K562 (cell line): ENCODE results near the gene NDUFAF4. TPM values are rescaled to one million over a fixed set of nuclear protein-coding genes. Genes with fewer than 3 reads are reported as not detected.

Source experiments
- ATAC-seq: fragments of 200-7000 bp; cut with Tn5 transposase; 3 replicates; pipeline ENCODE4 v1.9.1; 2020; ENCODE audit warnings: moderate library complexity
- BruUV-seq: library from RNA; stranded (reverse); fragments of 400-500 nt; replicated peaks from 2 replicates; lab custom pipeline; 2021; lab: Mats Ljungman, UMichigan
- CTCF ChIA-PET: fragments of 300-600 bp; formaldehyde crosslinking; extraction: SDS; loops from one replicate; lab custom pipeline; 2021; ENCODE audit warnings: low intra/inter-chr PET ratio; lab: Yijun Ruan, JAX
- POLR2A ChIA-PET: fragments of 300-600, 350-650 bp; sonication (Branson Sonifier 250); formaldehyde crosslinking; extraction: SDS; loops from one replicate; lab custom pipeline; 2021; ENCODE audit warnings: antibody characterized with exemption, inconsistent platforms; lab: Yijun Ruan, JAX
- DNase-seq, 4 experiments: peaks; one replicate each; pipeline versions ENCODE4 v3.0.0 to v3.0.0-alpha.2; 2011 to 2018; ENCODE audit warnings: low spot score in 3 of 4, mixed read lengths in 3 of 4; ENCODE audit errors: extremely low read depth in 1 of 4
- FAIRE-seq: peaks from 2 replicates; lab custom pipeline; 2011; peaks lifted over from hg19 to GRCh38; lab: Jason Lieb, UNC
- H2AFZ ChIP-seq: 2 replicates; pipeline ENCODE4 v1.6.0; 2011; ENCODE audit warnings: low read depth, low read length, control low read depth, inconsistent platforms
- H3K27ac ChIP-seq: fragments of 200-600 bp; 3 replicates; pipeline ENCODE4 v1.8.0; 2011; ENCODE audit warnings: low read depth, mild to moderate bottlenecking, control low read depth, inconsistent platforms, low read length, moderate library complexity, mixed read lengths; ENCODE audit errors: extremely low read depth
- H3K27me3 ChIP-seq, 2 experiments: fragments of 300-600 bp in 1 of 2; 2 replicates in 1 of 2; 3 replicates in 1 of 2; pipeline versions ENCODE4 v1.6.0 to v1.8.0; 2011; ENCODE audit warnings: inconsistent platforms in 2 of 2, low read length in 2 of 2, mild to moderate bottlenecking in 1 of 2, mixed read lengths in 1 of 2, moderate library complexity in 1 of 2; ENCODE audit not compliant: control insufficient read depth in 2 of 2, insufficient read depth in 2 of 2
- H3K36me3 ChIP-seq: fragments of 300-600 bp; 3 replicates; pipeline ENCODE4 v1.8.0; 2011; ENCODE audit warnings: mild to moderate bottlenecking, low read length, inconsistent platforms; ENCODE audit not compliant: control insufficient read depth, insufficient read depth
- H3K4me1 ChIP-seq, 2 experiments: fragments of 200-600 bp in 1 of 2; replicated peaks in 1 of 2; 2 replicates in 1 of 2; 3 replicates in 1 of 2; pipeline versions ENCODE4 v1.5.1 to v1.8.0; 2011; ENCODE audit warnings: inconsistent platforms in 2 of 2, low read length in 2 of 2, mild to moderate bottlenecking in 1 of 2, mixed read lengths in 1 of 2, moderate library complexity in 1 of 2; ENCODE audit not compliant: control insufficient read depth in 2 of 2, insufficient read depth in 2 of 2
- H3K4me2 ChIP-seq: 2 replicates; pipeline ENCODE4 v1.6.1; 2011; ENCODE audit warnings: low read length, control low read depth, inconsistent platforms, mixed read lengths; ENCODE audit not compliant: insufficient read depth
- H3K4me3 ChIP-seq: fragments of 200-600 bp; sonication (generic), shearing (Covaris generic); 2 replicates; pipeline ENCODE4 v1.5.1; 2016; ENCODE audit warnings: control low read depth, inconsistent platforms
- H3K79me2 ChIP-seq: fragments of 200-600 bp; 3 replicates; pipeline ENCODE4 v1.8.0; 2011; ENCODE audit warnings: low read length, inconsistent platforms; ENCODE audit not compliant: control insufficient read depth, insufficient read depth
- H3K9ac ChIP-seq, 2 experiments: 2 replicates each; pipeline versions ENCODE4 v1.6.0 to v1.6.1; 2011; ENCODE audit warnings: low read depth in 2 of 2, low read length in 2 of 2, control low read depth in 1 of 2, inconsistent platforms in 1 of 2, mild to moderate bottlenecking in 1 of 2, mixed read lengths in 1 of 2; ENCODE audit not compliant: insufficient read depth in 1 of 2
- H3K9me1 ChIP-seq: one replicate; pipeline ENCODE4 v1.6.0; 2011; ENCODE audit warnings: inconsistent platforms, mild to moderate bottlenecking, low read length, moderate library complexity; ENCODE audit not compliant: control insufficient read depth, insufficient read depth
- H3K9me3 ChIP-seq: replicated peaks from 2 replicates; pipeline ENCODE4 v1.5.1; 2011; ENCODE audit warnings: low read depth, low read length, inconsistent platforms; ENCODE audit not compliant: control insufficient read depth, insufficient read depth
- H4K20me1 ChIP-seq: replicated peaks from 2 replicates; pipeline ENCODE4 v1.6.1; 2011; ENCODE audit warnings: low read length, inconsistent platforms, mixed read lengths; ENCODE audit not compliant: control insufficient read depth, insufficient read depth
- CC2D1A ChIP-seq: fragments of 450-650 bp; IDR thresholded peaks from 2 replicates; pipeline ENCODE4 v1.6.1; 2017; ENCODE audit warnings: mild to moderate bottlenecking
- CHCHD3 ChIP-seq: fragments of 250-450 bp; sonication (Bioruptor Pico); IDR thresholded peaks from 2 replicates; pipeline ENCODE4 v2.1.2; 2022; ENCODE audit warnings: mild to moderate bottlenecking
- ETS2 ChIP-seq: IDR thresholded peaks from 2 replicates; pipeline ENCODE4 v1.6.1; 2016; ENCODE audit warnings: borderline replicate concordance, missing genetic modification characterization, mild to moderate bottlenecking, moderate library complexity, missing compliant biosample characterization; ENCODE audit not compliant: poor library complexity, severe bottlenecking
- ETV5 ChIP-seq: sonication (generic); formaldehyde crosslinking; IDR thresholded peaks from 2 replicates; pipeline ENCODE4 v1.4.0; 2020; ENCODE audit warnings: low read depth, mild to moderate bottlenecking, missing genetic modification reagents
- EWSR1 ChIP-seq: fragments of 450-650 bp; IDR thresholded peaks from 2 replicates; pipeline ENCODE4 v1.6.1; 2018; ENCODE audit warnings: borderline replicate concordance, mild to moderate bottlenecking, low read depth, moderate library complexity; ENCODE audit not compliant: partially characterized antibody
- GABPB2 ChIP-seq: fragments of 250-450 bp; sonication (Bioruptor Pico); conservative IDR thresholded peaks from 2 replicates; pipeline ENCODE4 v1.5.1; 2021; ENCODE audit warnings: mild to moderate bottlenecking
- GTF2E2 ChIP-seq: fragments of 200-800 bp; sonication (Bioruptor generic); IDR thresholded peaks from 2 replicates; pipeline ENCODE4 v1.6.1; 2016; ENCODE audit warnings: missing genetic modification characterization, missing compliant biosample characterization
- HNRNPLL ChIP-seq: fragments of 200-400 bp; formaldehyde crosslinking; IDR thresholded peaks from 2 replicates; pipeline ENCODE4 v1.6.1; 2017; ENCODE audit warnings: low read length, low read depth, mild to moderate bottlenecking; ENCODE audit not compliant: poor library complexity, severe bottlenecking
- NCOA6 ChIP-seq: fragments of 450-650 bp; IDR thresholded peaks from 2 replicates; pipeline ENCODE4 v1.6.1; 2017; ENCODE audit warnings: mild to moderate bottlenecking
- NFYB ChIP-seq: IDR thresholded peaks from 2 replicates; pipeline ENCODE4 v1.6.1; 2011; ENCODE audit warnings: mild to moderate bottlenecking, moderate library complexity; ENCODE audit not compliant: insufficient read length; ENCODE audit errors: extremely low read depth
- RHOXF2B ChIP-seq: fragments of 250-450 bp; sonication (Bioruptor Pico); conservative IDR thresholded peaks from 2 replicates; pipeline ENCODE4 v1.5.1; 2021
- RREB1 ChIP-seq: fragments of 250-450 bp; sonication (Bioruptor Pico); IDR thresholded peaks from 2 replicates; pipeline ENCODE4 v1.4.0; 2020
- SAFB ChIP-seq: fragments of 200-400 bp; formaldehyde crosslinking; IDR thresholded peaks from 2 replicates; pipeline ENCODE4 v1.6.1; 2017; ENCODE audit warnings: low read depth, low read length, borderline replicate concordance
- SMAD4 ChIP-seq: fragments of 250-450 bp; sonication (Bioruptor Pico); conservative IDR thresholded peaks from 2 replicates; pipeline ENCODE4 v1.8.0; 2021; ENCODE audit warnings: inconsistent platforms, mild to moderate bottlenecking, moderate library complexity
- ZNF140 ChIP-seq: fragments of 250-450 bp; sonication (Bioruptor Pico); IDR thresholded peaks from 2 replicates; pipeline ENCODE4 v1.8.0; 2021; ENCODE audit warnings: moderate library complexity, mild to moderate bottlenecking, inconsistent platforms
- ZNF274 ChIP-seq: IDR thresholded peaks from 2 replicates; pipeline ENCODE4 v1.6.1; 2011; ENCODE audit warnings: low read depth, mild to moderate bottlenecking, low read length, moderate library complexity, borderline replicate concordance
- ZNF740 ChIP-seq, 3 experiments: fragments of 200-800 bp in 1 of 3; sonication (Bioruptor generic) in 1 of 3; sonication (generic) in 1 of 3; formaldehyde crosslinking in 1 of 3; IDR thresholded peaks; 2 replicates each; pipeline versions ENCODE4 v1.6.1 to v1.8.0; 2016 to 2022; ENCODE audit warnings: mild to moderate bottlenecking in 2 of 3, missing compliant biosample characterization in 2 of 3, missing genetic modification characterization in 2 of 3, missing genetic modification reagents in 1 of 3
- WGBS: fragments of 100-300 bp; shearing (Covaris generic); methylation state at CpG from one replicate; pipeline ENCODE4 v1.1.6; 2016; ENCODE audit warnings: low coverage, mixed read lengths; ENCODE audit not compliant: insufficient coverage; ENCODE audit errors: missing lambda C conversion rate; 5-methylcytosine and 5-hydroxymethylcytosine counted together
- in situ Hi-C: fragments of 300-500 bp; cut with MboI; formaldehyde crosslinking; loops from 4 replicates; pipeline ENCODE4 v1.15.0; 2018; ENCODE audit warnings: inconsistent platforms, mixed read lengths
- intact Hi-C: fragments of 100-400 bp; cut with micrococcal nuclease; formaldehyde crosslinking; loops from 2 replicates; pipeline ENCODE4 v1.14.2; 2022
- polyA plus RNA-seq, 8 experiments: library from polyadenylated mRNA; depleted of rRNA in 4 of 8; stranded (reverse) in 5 of 8; unstranded in 3 of 8; fragments of >200 nt; fragmentation: Nextera tagmentation in 2 of 8; fragmentation: Illumina TruSeq in 1 of 8; extraction: Ambion mirVana in 2 of 8; extraction: Trizol in 1 of 8; gene quantifications; 2 replicates each; pipeline versions ENCODE4 v1.2.1 to v1.2.3, GENCODE V29; 2011 to 2014; ENCODE audit warnings: inconsistent platforms in 1 of 8, missing spikeins in 1 of 8
- total RNA-seq, 7 experiments: library from RNA; depleted of rRNA in 6 of 7; stranded (reverse); fragments of >200 nt in 6 of 7; fragmentation: Illumina TruSeq in 2 of 7; extraction: Trizol in 2 of 7; gene quantifications; 2 replicates each; pipeline versions ENCODE4 v1.2.1 to v1.2.3, GENCODE V29; 2011 to 2021; ENCODE audit warnings: low replicate concordance in 1 of 7

The NDUFAF4 gene
- total and polyA plus RNA-seq, 9 of the 15 experiments (the other 6 are each of a cell fraction or from before 2014, with no cell fraction given): 45.0 to 418 (median 136) TPM

GRCh38 chr6:96926425-96926824, 28.7 kb upstream of the NDUFAF4 start:
- Histone ChIP-seq H3K79me2 (no peaks in the 10 kb centered on the region), H3K4me2 (peak overlapping the region; percentile 54), H3K4me1 (peaks cover 11 to 35% of the 10 kb centered on the region in 2 experiments), H3K27ac (peak overlapping the region; percentile 61), H3K9ac (peak overlapping the region in 1 of 2 experiments; percentile 41; a peak in 2 of 4 replicates), H2AFZ (peak overlapping the region; percentile 67), H3K9me3 (no peaks in the 10 kb centered on the region), H3K36me3 (no peaks in the 10 kb centered on the region), H3K4me3 (no peak overlapping the region), H3K9me1 (no peaks in the 10 kb centered on the region), H4K20me1 (no peaks in the 10 kb centered on the region), H3K27me3 (no peaks in the 10 kb centered on the region)
- FAIRE-seq (peak; percentile 95), ATAC-seq (peak; percentile 79), DNase-seq (peak; percentile 19 to 90 (median 53))
- WGBS: 0% methylated on average over 3 of the region's 3 CpGs
- BruUV-seq: no TSS peak
- in situ Hi-C loops (no loop called here), intact Hi-C loops (loop anchor here (1.0 to 10.0 kb wide), 4 partner anchors 29 to 1412 kb away; partner anchors contain the start of genes GPR63, NDUFAF4 and UFL1)
- ChIA-PET CTCF (no interaction called here), POLR2A (no interaction called here)
- TF ChIP-seq GTF2E2: no peak
- no peak for TF ChIP-seq GABPB2 (CRISPR knock-in tag)
- TF ChIP-seq SAFB: no peak
- TF ChIP-seq ZNF140 (CRISPR knock-in tag): no peak
- no peak for TF ChIP-seq ZNF274
- TF ChIP-seq ETS2 (tag): no peak
- TF ChIP-seq NCOA6: no peak
- TF ChIP-seq CC2D1A: no peak
- TF ChIP-seq RREB1 (CRISPR knock-in tag): no peak
- no peak for TF ChIP-seq NFYB
- no peak for TF ChIP-seq ZNF740 (CRISPR knock-in tag; IDR thresholded peaks at IDR 0.05)
- no peak for TF ChIP-seq ZNF740 (tag; IDR thresholded peaks at IDR 0.05)
- TF ChIP-seq EWSR1: no peak
- peak; percentile 91 for TF ChIP-seq SMAD4 (CRISPR knock-in tag)
- no peak for TF ChIP-seq CHCHD3 (CRISPR knock-in tag)
- TF ChIP-seq RHOXF2B (CRISPR knock-in tag): no peak
- TF ChIP-seq HNRNPLL: no peak
- TF ChIP-seq ETV5 (CRISPR knock-in tag): no peak
